ENCODE measurements around the gene ARHGAP26.
A peak's percentile ranks its signal among the peaks of the same experiment; 100 is the strongest.

Gene ARHGAP26

GRCh38 chr5:143132739-143133138, 362.6 kb downstream of the ARHGAP26 start:
- Histone ChIP-seq H2BK15ac (ENCODE audit: low read depth, poor library complexity, severe bottlenecking) (no peak overlapping the region), H3K9me3 (ENCODE audit: control insufficient read depth, low read length) (no peaks in the 10 kb centered on the region), H3K9ac (ENCODE audit: low read length) (no peak overlapping the region), H3K4me1 (ENCODE audit: control insufficient read depth, insufficient read depth, low read depth, low read length) (peaks cover 2% of the 10 kb centered on the region), H2BK5ac (ENCODE audit: low read depth, low read length, poor library complexity, severe bottlenecking) (no peak overlapping the region), H3K4ac (ENCODE audit: low read depth in 1 of 2, low read length in 2 of 2) (no peak overlapping the region), H3K18ac (ENCODE audit: low read depth in 1 of 2, low read length in 2 of 2) (no peak overlapping the region), H3K4me3 (ENCODE audit: insufficient read depth in 1 of 2, low read depth in 1 of 2, low read length in 2 of 2) (no peak overlapping the region), H4K91ac (ENCODE audit: low read length) (no peak overlapping the region), H2AK5ac (ENCODE audit: low read length, severe bottlenecking) (no peak overlapping the region), H3K36me3 (ENCODE audit: control insufficient read depth in 1 of 2, insufficient read depth in 2 of 2, low read depth in 1 of 2, low read length in 2 of 2) (peaks cover 0 to 5% of the 10 kb centered on the region in 2 experiments), H3K79me1 (replicated peaks; ENCODE audit: low read length, poor library complexity, severe bottlenecking) (no peaks in the 10 kb centered on the region), H3K27me3 (ENCODE audit: control insufficient read depth in 1 of 2, insufficient read depth in 1 of 2, low read length in 2 of 2) (no peaks in the 10 kb centered on the region), H3K4me2 (ENCODE audit: low read length, poor library complexity, severe bottlenecking) (no peak overlapping the region), H3K23ac (ENCODE audit: low read length in 2 of 2) (no peak overlapping the region), H3K14ac (ENCODE audit: low read length in 2 of 2) (no peak overlapping the region), H2AFZ (ENCODE audit: low read depth, low read length) (no peak overlapping the region), H4K8ac (ENCODE audit: low read length) (no peak overlapping the region), H2BK120ac (ENCODE audit: low read depth, low read length) (no peak overlapping the region), H3K27ac (ENCODE audit: low read length, poor library complexity, severe bottlenecking) (no peak overlapping the region), H2BK12ac (ENCODE audit: low read length in 2 of 2) (no peak overlapping the region)
- no peak for DNase-seq
- 100% methylated on average over 1 of the region's 1 CpG for WGBS

GRCh38 chr5:143133721-143134120, 363.5 kb downstream of the ARHGAP26 start:
- Histone ChIP-seq H3K23ac (ENCODE audit: low read length in 2 of 2) (no peak overlapping the region), H2BK5ac (ENCODE audit: low read depth, low read length, poor library complexity, severe bottlenecking) (no peak overlapping the region), H3K4ac (ENCODE audit: low read depth in 1 of 2, low read length in 2 of 2) (no peak overlapping the region), H3K4me1 (ENCODE audit: control insufficient read depth, insufficient read depth, low read depth, low read length) (peaks cover 2% of the 10 kb centered on the region), H3K14ac (ENCODE audit: low read length in 2 of 2) (no peak overlapping the region), H2AFZ (ENCODE audit: low read depth, low read length) (no peak overlapping the region), H2BK120ac (ENCODE audit: low read depth, low read length) (no peak overlapping the region), H3K4me2 (ENCODE audit: low read length, poor library complexity, severe bottlenecking) (no peak overlapping the region), H3K9ac (ENCODE audit: low read length) (no peak overlapping the region), H3K27ac (ENCODE audit: low read length, poor library complexity, severe bottlenecking) (no peak overlapping the region), H3K36me3 (ENCODE audit: control insufficient read depth in 1 of 2, insufficient read depth in 2 of 2, low read depth in 1 of 2, low read length in 2 of 2) (peaks cover 0 to 5% of the 10 kb centered on the region in 2 experiments), H3K4me3 (ENCODE audit: insufficient read depth in 1 of 2, low read depth in 1 of 2, low read length in 2 of 2) (no peak overlapping the region), H2AK5ac (ENCODE audit: low read length, severe bottlenecking) (no peak overlapping the region), H4K91ac (ENCODE audit: low read length) (no peak overlapping the region), H3K79me1 (replicated peaks; ENCODE audit: low read length, poor library complexity, severe bottlenecking) (no peaks in the 10 kb centered on the region), H2BK12ac (ENCODE audit: low read length in 2 of 2) (no peak overlapping the region), H3K27me3 (ENCODE audit: control insufficient read depth in 1 of 2, insufficient read depth in 1 of 2, low read length in 2 of 2) (no peaks in the 10 kb centered on the region), H4K8ac (ENCODE audit: low read length) (peak overlapping the region; percentile 35), H2BK15ac (ENCODE audit: low read depth, poor library complexity, severe bottlenecking) (no peak overlapping the region), H3K9me3 (ENCODE audit: control insufficient read depth, low read length) (no peaks in the 10 kb centered on the region), H3K18ac (ENCODE audit: low read depth in 1 of 2, low read length in 2 of 2) (no peak overlapping the region)
- WGBS, result 93% methylated on average over 11 of the region's 11 CpGs
- no peak for DNase-seq

- no peak overlapping the region for H2BK120ac ChIP-seq (ENCODE audit: low read depth, low read length)
- H2BK15ac ChIP-seq (ENCODE audit: low read depth, poor library complexity, severe bottlenecking), result no peak overlapping the region
- peaks cover 0 to 5% of the 10 kb centered on the region in 2 experiments for H3K36me3 ChIP-seq (ENCODE audit: control insufficient read depth in 1 of 2, insufficient read depth in 2 of 2, low read depth in 1 of 2, low read length in 2 of 2)
- H2BK12ac ChIP-seq (ENCODE audit: low read length in 2 of 2), result no peak overlapping the region
- WGBS, result 92% methylated on average over 2 of the region's 3 CpGs
- H3K27me3 ChIP-seq (ENCODE audit: control insufficient read depth in 1 of 2, insufficient read depth in 1 of 2, low read length in 2 of 2), result no peaks in the 10 kb centered on the region
- H3K18ac ChIP-seq (ENCODE audit: low read depth in 1 of 2, low read length in 2 of 2), result no peak overlapping the region
- no peak overlapping the region for H3K9ac ChIP-seq (ENCODE audit: low read length)
- H3K4ac ChIP-seq (ENCODE audit: low read depth in 1 of 2, low read length in 2 of 2), result no peak overlapping the region
- no peak overlapping the region for H2BK5ac ChIP-seq (ENCODE audit: low read depth, low read length, poor library complexity, severe bottlenecking)
- no peak overlapping the region for H4K91ac ChIP-seq (ENCODE audit: low read length)
- peaks cover 2% of the 10 kb centered on the region for H3K4me1 ChIP-seq (ENCODE audit: control insufficient read depth, insufficient read depth, low read depth, low read length)
- H3K14ac ChIP-seq (ENCODE audit: low read length in 2 of 2), result no peak overlapping the region
- DNase-seq, result no peak
- H3K79me1 ChIP-seq (replicated peaks; ENCODE audit: low read length, poor library complexity, severe bottlenecking), result peaks cover 1% of the 10 kb centered on the region
- no peak overlapping the region for H4K8ac ChIP-seq (ENCODE audit: low read length)
- no peak overlapping the region for H3K23ac ChIP-seq (ENCODE audit: low read length in 2 of 2)
- H3K27ac ChIP-seq (ENCODE audit: low read length, poor library complexity, severe bottlenecking), result no peak overlapping the region
- H3K9me3 ChIP-seq (ENCODE audit: control insufficient read depth, low read length), result no peaks in the 10 kb centered on the region
- H2AK5ac ChIP-seq (ENCODE audit: low read length, severe bottlenecking), result no peak overlapping the region
- no peak overlapping the region for H3K4me2 ChIP-seq (ENCODE audit: low read length, poor library complexity, severe bottlenecking)
- H3K4me3 ChIP-seq (ENCODE audit: insufficient read depth in 1 of 2, low read depth in 1 of 2, low read length in 2 of 2), result no peak overlapping the region
- no peak overlapping the region for H2AFZ ChIP-seq (ENCODE audit: low read depth, low read length)
These were observed 364.1 kb downstream of the ARHGAP26 start for GRCh38 chr5:143134269-143134668.

- H4K8ac ChIP-seq (ENCODE audit: low read length), result no peak overlapping the region
- no peak overlapping the region for H3K4me3 ChIP-seq (ENCODE audit: insufficient read depth in 1 of 2, low read depth in 1 of 2, low read length in 2 of 2)
- H3K27me3 ChIP-seq (ENCODE audit: control insufficient read depth in 1 of 2, insufficient read depth in 1 of 2, low read length in 2 of 2), result no peaks in the 10 kb centered on the region
- no peak overlapping the region for H2BK120ac ChIP-seq (ENCODE audit: low read depth, low read length)
- no peak overlapping the region for H2AK5ac ChIP-seq (ENCODE audit: low read length, severe bottlenecking)
- H3K4me1 ChIP-seq (ENCODE audit: control insufficient read depth, insufficient read depth, low read depth, low read length), result peaks cover 2% of the 10 kb centered on the region
- no peak overlapping the region for H3K23ac ChIP-seq (ENCODE audit: low read length in 2 of 2)
- H3K4ac ChIP-seq (ENCODE audit: low read depth in 1 of 2, low read length in 2 of 2), result no peak overlapping the region
- H3K14ac ChIP-seq (ENCODE audit: low read length in 2 of 2), result no peak overlapping the region
- no peak overlapping the region for H2BK5ac ChIP-seq (ENCODE audit: low read depth, low read length, poor library complexity, severe bottlenecking)
- H3K9me3 ChIP-seq (ENCODE audit: control insufficient read depth, low read length), result no peaks in the 10 kb centered on the region
- H2BK15ac ChIP-seq (ENCODE audit: low read depth, poor library complexity, severe bottlenecking), result no peak overlapping the region
- WGBS, result 82% methylated on average over 4 of the region's 4 CpGs
- no peak overlapping the region for H2BK12ac ChIP-seq (ENCODE audit: low read length in 2 of 2)
- H3K79me1 ChIP-seq (replicated peaks; ENCODE audit: low read length, poor library complexity, severe bottlenecking), result peaks cover 1% of the 10 kb centered on the region
- H4K91ac ChIP-seq (ENCODE audit: low read length), result no peak overlapping the region
- H3K18ac ChIP-seq (ENCODE audit: low read depth in 1 of 2, low read length in 2 of 2), result no peak overlapping the region
- H3K4me2 ChIP-seq (ENCODE audit: low read length, poor library complexity, severe bottlenecking), result no peak overlapping the region
- H3K27ac ChIP-seq (ENCODE audit: low read length, poor library complexity, severe bottlenecking), result no peak overlapping the region
- DNase-seq, result no peak
- no peak overlapping the region for H3K9ac ChIP-seq (ENCODE audit: low read length)
- peaks cover 0 to 5% of the 10 kb centered on the region in 2 experiments for H3K36me3 ChIP-seq (ENCODE audit: control insufficient read depth in 1 of 2, insufficient read depth in 2 of 2, low read depth in 1 of 2, low read length in 2 of 2)
- H2AFZ ChIP-seq (ENCODE audit: low read depth, low read length), result no peak overlapping the region
These were observed 364.7 kb downstream of the ARHGAP26 start for GRCh38 chr5:143134900-143135299.
